Lower leg skin (tissue), 3 donors: Measurements from ENCODE around the gene SLC28A3.

Experiments
- POLR2A ChIP-seq, 2 donors: fragments of 450-650 bp; IDR thresholded peaks; one replicate each; pipeline ENCODE4 v1.6.1; 2016 to 2017; ENCODE audit warnings: antibody characterized with exemption in 2 of 2, mild to moderate bottlenecking in 1 of 2, moderate library complexity in 1 of 2
- TF ChIP-seq, protein P1 (sequence below), 3 donors: fragments of 450-650 bp; IDR thresholded peaks; one replicate each; pipeline ENCODE4 v1.5.1; 2016; ENCODE audit warnings: antibody characterized with exemption in 3 of 3, mild to moderate bottlenecking in 3 of 3, moderate library complexity in 2 of 3

- TF ChIP-seq, protein P1, sequence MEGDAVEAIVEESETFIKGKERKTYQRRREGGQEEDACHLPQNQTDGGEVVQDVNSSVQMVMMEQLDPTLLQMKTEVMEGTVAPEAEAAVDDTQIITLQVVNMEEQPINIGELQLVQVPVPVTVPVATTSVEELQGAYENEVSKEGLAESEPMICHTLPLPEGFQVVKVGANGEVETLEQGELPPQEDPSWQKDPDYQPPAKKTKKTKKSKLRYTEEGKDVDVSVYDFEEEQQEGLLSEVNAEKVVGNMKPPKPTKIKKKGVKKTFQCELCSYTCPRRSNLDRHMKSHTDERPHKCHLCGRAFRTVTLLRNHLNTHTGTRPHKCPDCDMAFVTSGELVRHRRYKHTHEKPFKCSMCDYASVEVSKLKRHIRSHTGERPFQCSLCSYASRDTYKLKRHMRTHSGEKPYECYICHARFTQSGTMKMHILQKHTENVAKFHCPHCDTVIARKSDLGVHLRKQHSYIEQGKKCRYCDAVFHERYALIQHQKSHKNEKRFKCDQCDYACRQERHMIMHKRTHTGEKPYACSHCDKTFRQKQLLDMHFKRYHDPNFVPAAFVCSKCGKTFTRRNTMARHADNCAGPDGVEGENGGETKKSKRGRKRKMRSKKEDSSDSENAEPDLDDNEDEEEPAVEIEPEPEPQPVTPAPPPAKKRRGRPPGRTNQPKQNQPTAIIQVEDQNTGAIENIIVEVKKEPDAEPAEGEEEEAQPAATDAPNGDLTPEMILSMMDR (IDR thresholded peaks at IDR 0.05), result no peak
- no peak for TF ChIP-seq POLR2A (IDR thresholded peaks at IDR 0.05)
Observed at GRCh38 chr9:84381508-84381907, 41.0 kb upstream of the SLC28A3 start.
